Measurements from ENCODE around the gene MPPED1. TPM values are rescaled to one million over a fixed set of nuclear protein-coding genes. Genes with fewer than 3 reads are reported as not detected.
A peak's percentile ranks its signal among the peaks of the same experiment; 100 is the strongest.

The MPPED1 gene
- total and polyA plus RNA-seq, 8 donors: 0.19 to 1.5 (median 0.47) TPM; not detected in 4

DNA sequence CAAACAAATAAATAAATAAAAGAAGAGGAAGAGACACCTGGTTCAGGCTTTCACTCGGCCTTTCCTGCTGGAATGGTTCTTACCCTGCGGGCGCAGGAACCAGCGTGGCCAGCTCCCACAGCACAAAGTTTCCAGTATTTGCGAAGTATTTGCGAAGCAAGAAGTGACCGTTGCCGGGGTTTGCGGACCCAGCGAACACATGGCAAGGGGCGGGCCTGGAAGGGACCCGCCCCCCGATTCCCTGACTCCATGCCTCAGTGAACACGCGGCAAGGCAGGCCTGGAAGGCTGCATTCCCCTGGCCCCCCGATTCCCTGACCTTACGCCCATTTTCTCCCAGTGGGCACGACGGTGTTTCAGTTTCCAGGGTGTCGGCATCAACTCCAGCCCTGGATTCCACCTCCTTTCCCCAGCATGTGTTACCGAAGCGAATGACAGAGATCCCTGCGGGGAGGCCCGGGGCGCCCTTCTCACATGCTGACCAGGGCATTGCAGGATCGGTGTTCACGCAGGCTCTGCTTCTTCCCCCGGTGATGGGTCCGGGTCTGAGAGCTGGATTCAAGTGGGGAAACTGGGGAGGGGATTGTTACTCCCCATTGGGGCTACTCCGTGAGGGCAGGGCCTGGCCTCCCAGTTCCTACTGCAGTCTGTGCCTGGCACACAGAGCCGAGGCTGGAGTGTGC, 102.8 kb downstream of the MPPED1 start:
- TF ChIP-seq POLR2AphosphoS5 (IDR thresholded peaks at IDR 0.05) (no peak), CTCF (IDR thresholded peaks at IDR 0.05) (no peak), POLR2A (IDR thresholded peaks at IDR 0.05) (no peak), EP300 (IDR thresholded peaks at IDR 0.05) (no peak)
- Histone ChIP-seq H3K36me3 (no peaks in the 10 kb centered on the region), H3K4me3 (no peak overlapping the region), H3K27me3 (peaks cover 0 to 47% (median 0%) of the 10 kb centered on the region in 3 donors), H3K27ac (no peak overlapping the region), H3K4me1 (no peaks in the 10 kb centered on the region), H3K9me3 (no peaks in the 10 kb centered on the region)
- no peak for DNase-seq
- 79 to 85% (median 85%) methylated on average over 29 to 31 of the region's 31 CpGs for WGBS, 5 donors
- intact Hi-C loops (cut with DNase I; ENCODE audit: low total_unique reads): no loop called here

DNA sequence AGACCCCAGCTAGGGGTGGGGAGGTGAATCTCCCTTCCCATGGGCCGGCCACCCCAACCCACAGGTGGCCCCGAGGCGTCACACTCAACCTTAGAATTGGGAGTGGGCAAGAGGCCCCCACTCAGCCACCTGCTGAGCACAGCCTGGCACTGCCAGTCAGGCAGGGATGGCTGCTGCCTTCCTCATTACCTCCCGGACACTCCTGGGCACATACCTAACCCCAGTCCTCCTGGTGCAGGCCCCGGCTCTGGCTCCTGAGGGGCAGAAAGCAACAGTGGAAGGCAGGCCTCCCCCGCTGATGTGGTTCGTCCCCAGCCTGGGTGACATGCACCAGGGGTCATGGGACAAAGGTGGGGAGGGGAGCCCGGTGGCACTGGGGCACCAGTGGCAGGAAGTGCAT, 103.6 kb downstream of the MPPED1 start:
- Histone ChIP-seq H3K36me3 (no peaks in the 10 kb centered on the region), H3K9me3 (no peaks in the 10 kb centered on the region), H3K4me1 (no peaks in the 10 kb centered on the region), H3K27me3 (peaks cover 0 to 50% (median 0%) of the 10 kb centered on the region in 3 donors), H3K4me3 (no peak overlapping the region), H3K27ac (no peak overlapping the region)
- TF ChIP-seq POLR2AphosphoS5 (IDR thresholded peaks at IDR 0.05): no peak
- TF ChIP-seq EP300 (IDR thresholded peaks at IDR 0.05): no peak
- TF ChIP-seq CTCF (IDR thresholded peaks at IDR 0.05): no peak
- TF ChIP-seq POLR2A (IDR thresholded peaks at IDR 0.05): no peak
- intact Hi-C loops (cut with DNase I; ENCODE audit: low total_unique reads): no loop called here
- DNase-seq: no peak
- 77 to 90% (median 84%) methylated on average over 5 to 8 of the region's 8 CpGs for WGBS, 5 donors

- no peak for TF ChIP-seq POLR2AphosphoS5 (IDR thresholded peaks at IDR 0.05)
- TF ChIP-seq CTCF (IDR thresholded peaks at IDR 0.05): no peak
- no peak for TF ChIP-seq EP300 (IDR thresholded peaks at IDR 0.05)
- no peak for TF ChIP-seq POLR2A (IDR thresholded peaks at IDR 0.05)
- 43 to 56% (median 50%) methylated on average over 13 of the region's 13 CpGs for WGBS, 5 donors
Measured at GRCh38 chr22:43515902-43516301, 104.1 kb downstream of the MPPED1 start.

DNA sequence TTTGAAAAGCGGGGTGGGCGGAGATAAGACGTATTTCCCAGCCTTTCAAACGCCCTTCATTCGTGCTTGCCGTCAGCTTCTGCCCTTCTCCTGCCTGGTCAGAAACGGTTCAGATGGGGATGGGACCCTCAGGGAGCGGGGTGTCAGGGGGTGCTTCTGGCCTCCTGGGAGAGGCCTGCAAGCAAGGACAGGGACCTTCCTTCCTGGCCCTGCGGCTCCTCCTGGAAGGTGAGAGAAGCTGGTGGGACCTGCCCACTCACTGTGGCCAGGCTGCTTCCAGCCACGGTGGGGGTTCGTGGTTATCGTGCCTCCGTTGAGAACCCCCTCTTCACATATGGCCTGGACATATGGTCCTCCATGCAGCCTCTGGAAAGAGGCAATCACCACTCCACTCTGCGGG, 104.6 kb downstream of the MPPED1 start:
- 37 to 65% (median 52%) methylated on average over 7 to 14 of the region's 14 CpGs for WGBS, 5 donors
- TF ChIP-seq EP300 (IDR thresholded peaks at IDR 0.05) (no peak), POLR2A (IDR thresholded peaks at IDR 0.05) (no peak), CTCF (IDR thresholded peaks at IDR 0.05) (no peak), POLR2AphosphoS5 (IDR thresholded peaks at IDR 0.05) (no peak)
- peak in 1 of 2 donors; percentile 36 for DNase-seq
- intact Hi-C loops (cut with DNase I; ENCODE audit: low total_unique reads): no loop called here
- Histone ChIP-seq H3K27me3 (peaks cover 0 to 51% (median 0%) of the 10 kb centered on the region in 3 donors), H3K27ac (no peak overlapping the region), H3K9me3 (no peaks in the 10 kb centered on the region), H3K36me3 (no peaks in the 10 kb centered on the region), H3K4me3 (no peak overlapping the region), H3K4me1 (no peaks in the 10 kb centered on the region)

More at GRCh38 chr22:43515902-43516301, 104.1 kb downstream of the MPPED1 start:
- no peaks in the 10 kb centered on the region for H3K36me3 ChIP-seq
- peaks cover 0 to 49% (median 0%) of the 10 kb centered on the region in 3 donors for H3K27me3 ChIP-seq
- no peaks in the 10 kb centered on the region for H3K4me1 ChIP-seq
- H3K27ac ChIP-seq: no peak overlapping the region
- no peak for DNase-seq
- intact Hi-C loops (cut with DNase I; ENCODE audit: low total_unique reads): no loop called here
- no peak overlapping the region for H3K4me3 ChIP-seq
- H3K9me3 ChIP-seq: no peaks in the 10 kb centered on the region
